NCI-H748 (cell line): Measurements from ENCODE around the gene AVEN.
"Not testable (repeated sequence)": the region's sequence is repeated elsewhere in the genome, so short reads cannot be mapped to it uniquely, and the experiment has no call there.

Experiments
- DNase-seq: peaks from one replicate; lab custom pipeline; 2025; ENCODE audit not compliant: unreplicated experiment; lab: John Stamatoyannopoulos, UW

AVEN gene

DNA sequence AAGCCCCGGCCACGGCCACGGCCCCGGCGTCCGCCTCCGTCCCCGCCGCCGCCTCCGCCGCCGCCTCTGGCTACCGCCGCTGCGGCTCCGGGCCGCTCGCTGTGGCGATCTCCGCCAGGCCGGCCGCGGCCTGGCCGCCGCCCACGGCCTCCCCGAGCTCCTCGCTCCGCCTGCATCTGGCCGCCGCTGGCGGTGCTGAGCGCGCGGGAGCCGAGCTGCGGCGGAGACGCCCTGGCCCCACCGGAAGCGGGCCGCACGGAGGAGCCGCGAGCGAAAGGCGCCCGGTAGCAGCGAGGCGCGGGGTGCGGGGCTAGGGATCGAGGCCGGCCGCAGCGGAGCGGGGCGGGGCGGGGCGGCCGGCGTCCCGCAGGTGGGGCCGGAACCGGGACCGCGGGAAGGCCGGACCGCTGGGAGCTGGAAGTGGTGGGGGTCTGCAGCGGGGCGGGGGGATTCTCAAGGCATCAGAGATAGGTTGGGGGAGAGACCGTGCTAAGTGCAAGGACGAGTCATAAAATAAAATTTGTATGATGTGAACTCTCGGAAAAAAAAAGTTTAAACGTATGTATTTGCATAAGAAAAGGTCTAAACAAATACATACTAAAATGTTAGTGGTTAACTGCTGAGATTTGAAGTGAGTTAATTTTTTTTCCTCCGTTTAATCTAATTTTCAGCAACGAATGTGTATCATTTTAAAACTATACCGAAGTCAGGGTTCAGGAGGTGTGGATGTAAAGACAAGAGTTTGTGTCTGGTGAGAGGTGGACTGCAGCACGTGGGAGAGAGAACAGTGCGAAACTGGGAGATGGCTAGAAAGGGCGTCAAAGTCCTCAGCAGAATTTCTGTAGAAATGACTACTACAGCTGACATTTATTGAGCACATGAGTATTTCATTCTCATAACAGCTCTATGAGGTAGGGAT is at the start of gene AVEN:
AVEN (minus strand) TSS at position 334 of the 919 bp plus-strand sequence; CDS start at position 176, 158 bp downstream.
- peak; percentile 64 for DNase-seq

DNA sequence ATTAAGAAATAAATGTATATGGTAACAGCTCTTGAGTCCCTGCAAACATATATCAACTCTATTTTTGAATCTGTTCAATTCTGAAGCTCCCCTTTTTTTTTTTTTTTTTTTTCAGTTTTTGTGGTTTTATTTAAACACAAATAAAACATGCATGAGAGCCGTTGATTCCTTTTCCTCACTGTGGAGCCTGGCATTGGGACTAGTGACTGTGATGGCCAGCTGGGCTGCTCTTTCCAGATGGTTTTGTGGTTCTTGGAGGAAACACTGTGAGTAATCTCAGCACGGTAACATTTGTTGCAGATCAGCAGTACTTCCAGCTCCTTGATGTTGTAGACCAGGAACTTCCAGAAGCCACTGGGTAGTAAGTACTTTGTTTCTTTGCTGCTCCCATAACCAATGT is 46.7 kb upstream of the AVEN start:
- no peak for DNase-seq

DNA sequence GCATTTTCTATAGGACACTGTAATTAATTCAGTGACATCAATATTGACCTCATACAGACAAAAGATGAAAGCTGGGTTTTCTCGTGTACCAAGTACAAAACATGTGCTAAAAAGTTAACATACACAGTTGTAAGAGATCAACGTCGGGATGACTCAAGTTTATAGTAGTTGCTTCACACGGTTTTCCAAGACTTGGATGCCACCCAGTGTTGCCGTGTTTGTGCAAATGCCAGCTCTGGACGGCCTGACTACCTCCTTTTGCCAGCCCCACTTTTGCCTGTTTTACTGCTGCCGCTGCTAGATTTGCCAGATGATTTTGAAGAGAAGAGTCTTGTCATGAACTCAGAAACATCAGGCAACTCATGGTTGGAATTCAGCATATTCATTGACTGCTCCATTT is 45.1 kb upstream of the AVEN start:
- DNase-seq = no peak

- no peak for DNase-seq
Measured at GRCh38 chr15:34079904-34080303, 40.9 kb upstream of the AVEN start.

DNA sequence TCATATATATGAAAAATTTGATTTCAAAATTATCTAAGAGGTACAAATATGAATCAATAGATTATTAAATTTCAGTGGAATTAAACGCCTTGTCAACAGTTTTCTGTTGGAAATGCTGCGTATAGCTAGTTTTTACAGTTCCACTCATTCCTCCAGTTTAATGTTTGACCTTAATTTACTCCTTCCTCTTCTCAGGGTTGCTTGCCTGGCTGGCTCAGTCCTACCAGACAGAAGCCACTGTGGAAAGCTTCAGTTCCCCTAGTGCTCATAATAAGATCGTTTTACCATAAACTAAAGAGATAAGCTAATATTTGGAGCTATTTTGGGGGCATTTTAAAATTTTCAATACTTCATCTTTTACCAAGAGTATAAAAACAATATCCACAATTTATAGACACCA is 39.9 kb upstream of the AVEN start:
- DNase-seq = no peak

GRCh38 chr15:34076785-34077184 is 37.8 kb upstream of the AVEN start:
- no peak for DNase-seq

DNA sequence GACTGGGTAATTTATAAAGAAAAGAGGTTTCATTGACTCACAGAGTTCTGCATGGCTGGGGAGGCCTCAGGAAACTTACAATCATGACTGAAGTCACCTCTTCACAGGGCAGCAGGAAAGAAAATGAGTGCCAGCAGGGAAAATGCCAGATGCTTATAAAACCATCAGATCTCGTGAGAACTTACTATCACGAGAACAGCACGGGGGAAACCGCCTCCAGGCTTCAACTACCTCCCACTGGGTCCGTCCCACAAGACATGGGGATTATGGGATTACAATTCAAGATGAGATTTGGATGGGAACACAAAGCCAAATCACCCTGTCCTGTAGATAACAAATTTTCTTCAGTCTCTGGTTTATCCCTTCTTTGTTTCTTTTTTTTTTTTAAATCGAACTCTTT is 31.0 kb upstream of the AVEN start:
- no peak for DNase-seq

DNA sequence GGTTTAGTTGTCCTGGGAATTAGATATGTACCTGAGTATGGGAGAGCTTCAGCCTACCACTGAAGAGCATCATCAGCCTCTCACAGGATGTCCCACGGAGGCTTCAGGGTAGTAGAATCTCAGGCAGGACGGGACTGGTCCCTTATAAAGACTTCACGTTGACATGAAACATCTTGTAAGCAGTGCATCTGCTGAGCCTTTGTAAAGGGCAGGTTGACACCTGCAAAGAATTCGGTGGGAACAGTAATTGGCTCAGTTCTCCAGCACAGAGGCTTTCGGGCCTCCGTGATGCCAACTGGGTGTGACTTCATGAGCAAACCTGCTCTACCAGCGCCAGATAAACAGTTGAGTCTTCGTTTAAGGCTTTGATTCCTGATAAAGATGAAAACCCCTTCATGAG is 26.9 kb upstream of the AVEN start:
- no peak for DNase-seq

DNA sequence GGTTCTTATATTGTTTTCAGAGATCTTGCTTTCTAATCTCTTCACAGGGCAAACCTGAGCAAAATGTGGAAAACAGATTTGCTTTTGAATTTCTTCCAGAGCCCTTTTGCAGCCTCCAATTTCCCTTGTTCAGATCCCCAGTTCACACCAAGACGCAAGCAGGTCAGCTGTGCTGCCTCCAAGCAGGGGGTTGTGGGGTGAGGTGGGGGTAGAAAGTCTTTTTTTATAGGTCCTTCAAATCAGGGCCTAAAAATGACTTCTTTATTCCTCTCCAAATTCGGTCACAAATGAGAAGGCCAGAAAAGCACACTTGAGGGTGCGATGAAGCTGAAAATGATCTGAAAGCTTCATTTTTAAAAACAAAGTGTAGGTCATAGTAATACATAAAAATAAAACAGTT is 26.3 kb upstream of the AVEN start:
- no peak for DNase-seq

GRCh38 chr15:34064438-34064837 is 25.4 kb upstream of the AVEN start:
- no peak for DNase-seq

- DNase-seq = no peak
Measured at GRCh38 chr15:34059946-34060345, 20.9 kb upstream of the AVEN start.

- no peak for DNase-seq
Measured at GRCh38 chr15:34059476-34059875, 20.5 kb upstream of the AVEN start.

- DNase-seq = no peak
Measured at GRCh38 chr15:34056911-34057310, 17.9 kb upstream of the AVEN start.

GRCh38 chr15:34055868-34056595 is 17.0 kb upstream of the AVEN start:
- no peak for DNase-seq

- no peak for DNase-seq
Measured at GRCh38 chr15:34054081-34054707, 15.2 kb upstream of the AVEN start.

GRCh38 chr15:34050385-34050784 is 11.4 kb upstream of the AVEN start:
- DNase-seq = not testable (repeated sequence)

GRCh38 chr15:34049112-34049511 is 10.1 kb upstream of the AVEN start:
- no peak for DNase-seq

- DNase-seq = no peak
Measured at GRCh38 chr15:34047893-34048775, 9.1 kb upstream of the AVEN start.

GRCh38 chr15:34046471-34047145 is 7.6 kb upstream of the AVEN start:
- DNase-seq = no peak

DNA sequence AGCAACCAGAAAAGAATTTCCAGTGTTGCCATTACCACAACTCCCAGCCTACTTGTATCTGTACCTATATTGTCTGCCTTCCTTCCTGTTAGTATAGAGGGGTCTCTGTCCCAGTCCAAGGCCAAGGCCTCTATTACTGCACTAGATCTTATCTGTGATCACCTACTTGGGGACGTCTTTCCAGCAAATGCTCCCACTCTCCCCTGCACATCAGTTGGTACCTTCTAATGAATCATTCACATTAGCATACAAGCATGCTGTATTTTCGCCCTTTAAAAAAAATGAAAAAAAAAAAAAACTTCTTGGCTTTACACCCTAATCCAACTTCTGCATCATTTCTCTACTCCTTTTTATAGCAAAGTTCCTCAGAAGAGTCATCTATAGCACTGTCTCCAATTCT is 4.8 kb upstream of the AVEN start:
- no peak for DNase-seq
